GM23248 (cell line): ENCODE measurements around the gene FBXO2. TPM values are rescaled to one million over a fixed set of nuclear protein-coding genes. Genes with fewer than 3 reads are reported as not detected.

ENCODE experiments used
- DNase-seq: peaks from one replicate; pipeline ENCODE4 v3.0.0-alpha.2; 2015
- H2AFZ ChIP-seq: fragments of 200-600 bp; sonication (generic); 2 replicates; pipeline ENCODE4 v1.6.1; 2016; ENCODE audit warnings: antibody characterized with exemption
- H3F3A ChIP-seq: fragments of 200-600 bp; sonication (generic); 2 replicates; pipeline ENCODE4 v1.6.1; 2016; ENCODE audit warnings: mild to moderate bottlenecking, antibody characterized with exemption, mixed run types; ENCODE audit not compliant: insufficient read depth
- H3K27ac ChIP-seq: fragments of 200-600 bp; sonication (generic); 2 replicates; pipeline ENCODE4 v1.5.1; 2016; ENCODE audit warnings: mild to moderate bottlenecking
- H3K27me3 ChIP-seq: fragments of 200-600 bp; sonication (generic); replicated peaks from 2 replicates; pipeline ENCODE4 v1.6.1; 2016; ENCODE audit warnings: mild to moderate bottlenecking; ENCODE audit not compliant: insufficient read depth
- H3K36me3 ChIP-seq: fragments of 200-600 bp; sonication (generic); 2 replicates; pipeline ENCODE4 v1.6.1; 2016; ENCODE audit warnings: low read depth, mild to moderate bottlenecking
- H3K4me1 ChIP-seq: fragments of 200-600 bp; sonication (generic); 2 replicates; pipeline ENCODE4 v1.6.1; 2016; ENCODE audit warnings: mild to moderate bottlenecking; ENCODE audit not compliant: insufficient read depth
- H3K4me2 ChIP-seq: fragments of 200-600 bp; sonication (generic); one replicate; pipeline ENCODE4 v1.6.1; 2016; ENCODE audit warnings: mild to moderate bottlenecking; ENCODE audit not compliant: unreplicated experiment
- H3K4me3 ChIP-seq: fragments of 200-600 bp; sonication (generic); 2 replicates; pipeline ENCODE4 v1.5.1; 2016; ENCODE audit warnings: mild to moderate bottlenecking
- H3K79me2 ChIP-seq: fragments of 200-600 bp; sonication (generic); 2 replicates; pipeline ENCODE4 v1.6.1; 2016; ENCODE audit warnings: mild to moderate bottlenecking; ENCODE audit not compliant: insufficient read depth
- H3K9ac ChIP-seq: fragments of 200-600 bp; sonication (generic); 2 replicates; pipeline ENCODE4 v1.6.1; 2016; ENCODE audit warnings: mild to moderate bottlenecking
- H3K9me2 ChIP-seq: fragments of 200-600 bp; sonication (generic); 2 replicates; pipeline ENCODE4 v1.6.1; 2016; ENCODE audit warnings: mixed run types, mild to moderate bottlenecking, moderate library complexity; ENCODE audit not compliant: insufficient read depth
- H3K9me3 ChIP-seq: fragments of 200-600 bp; sonication (generic); one replicate; pipeline ENCODE4 v1.6.1; 2017; ENCODE audit warnings: low read depth
- H4K20me1 ChIP-seq: fragments of 200-600 bp; sonication (generic); 2 replicates; pipeline ENCODE4 v1.6.0; 2016; ENCODE audit not compliant: insufficient read depth
- EZH2 ChIP-seq: fragments of 200-600 bp; sonication (generic); IDR thresholded peaks from 2 replicates; pipeline ENCODE4 v1.6.1; 2018; ENCODE audit warnings: antibody characterized with exemption, mild to moderate bottlenecking; ENCODE audit not compliant: insufficient read depth, poor library complexity, severe bottlenecking
- EZH2phosphoT487 ChIP-seq: fragments of 200-600 bp; sonication (generic); IDR thresholded peaks from 2 replicates; pipeline ENCODE4 v1.6.1; 2018; ENCODE audit warnings: antibody characterized with exemption, moderate library complexity, mild to moderate bottlenecking, low read depth; ENCODE audit not compliant: insufficient read depth
- WGBS, 2 experiments: methylation state at CpG; one replicate each; pipeline ENCODE4 v1.1.6; 2015 to 2017; ENCODE audit warnings: low lambda C conversion rate in 2 of 2, low coverage in 1 of 2; ENCODE audit errors: missing lambda C conversion rate in 2 of 2; 5-methylcytosine and 5-hydroxymethylcytosine counted together
- in situ Hi-C: fragments of 300-500 bp; cut with MboI; formaldehyde crosslinking; loops from 2 replicates; pipeline ENCODE4 v1.15.0; 2020
- polyA plus RNA-seq: library from polyadenylated mRNA; unstranded; fragments of >200 nt; fragmentation: Nextera tagmentation; extraction: Ambion mirVana; gene quantifications from 2 replicates; pipeline ENCODE4 v1.2.1, GENCODE V29; 2016
- total RNA-seq: library from RNA; depleted of rRNA; stranded (reverse); fragments of >200 nt; shearing (Covaris generic); gene quantifications from 2 replicates; pipeline ENCODE4 v1.2.3, GENCODE V29; 2014; rRNA removed

The FBXO2 gene
- total and polyA plus RNA-seq, 2 experiments from 2014 or later: 0.54 to 1.1 TPM

DNA sequence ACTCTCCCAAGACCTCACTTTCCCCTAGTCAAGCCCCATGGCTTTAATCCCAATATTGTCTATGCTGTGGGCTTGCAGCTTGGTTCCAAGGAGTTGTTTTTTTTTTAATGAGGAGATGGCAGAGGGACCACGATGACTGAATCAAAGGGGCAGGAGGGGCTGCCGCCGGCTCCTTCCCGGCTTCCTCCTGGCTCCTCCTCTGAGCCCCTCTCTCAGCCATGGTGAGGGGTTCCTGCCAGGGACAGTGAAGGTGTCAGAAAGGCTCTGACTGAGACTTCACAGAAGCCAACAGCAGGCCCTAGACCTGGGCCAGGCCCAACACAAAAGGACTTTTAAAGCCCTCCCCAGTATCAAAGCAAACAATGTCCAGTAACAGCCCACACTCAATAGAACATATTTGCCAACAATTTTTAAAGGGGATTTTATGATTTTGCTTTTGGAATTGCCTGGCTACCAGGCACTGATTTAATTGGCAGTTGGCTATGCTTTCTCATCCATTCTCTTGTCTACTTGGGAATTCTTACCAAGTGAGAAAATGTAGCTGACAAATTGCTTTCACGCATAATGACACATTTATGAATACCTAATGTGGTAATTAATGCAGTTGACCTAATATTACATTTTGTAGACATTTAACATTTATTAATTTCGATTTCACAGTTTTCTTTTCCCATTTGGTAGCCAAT is 54.2 kb downstream of the FBXO2 start:
- H3K9me3 ChIP-seq: no peaks in the 10 kb centered on the region
- no peak overlapping the region for H3K9ac ChIP-seq
- no peak overlapping the region for H3K27ac ChIP-seq
- no peaks in the 10 kb centered on the region for H3F3A ChIP-seq
- TF ChIP-seq EZH2phosphoT487: no peak
- TF ChIP-seq EZH2: no peak
- H3K4me3 ChIP-seq: no peak overlapping the region
- H2AFZ ChIP-seq: no peak overlapping the region
- 30 to 43% methylated on average over 6 of the region's 6 CpGs for WGBS, 2 experiments
- H3K27me3 ChIP-seq: peaks cover 9% of the 10 kb centered on the region; the same call in 1 of the 2 replicates
- no peak for DNase-seq
- in situ Hi-C loops: no loop called here
- no peaks in the 10 kb centered on the region for H3K79me2 ChIP-seq
- no peak overlapping the region for H3K4me2 ChIP-seq
- no peaks in the 10 kb centered on the region for H3K4me1 ChIP-seq
- H3K36me3 ChIP-seq: no peaks in the 10 kb centered on the region
- H3K9me2 ChIP-seq: no peaks in the 10 kb centered on the region
- H4K20me1 ChIP-seq: no peaks in the 10 kb centered on the region

DNA sequence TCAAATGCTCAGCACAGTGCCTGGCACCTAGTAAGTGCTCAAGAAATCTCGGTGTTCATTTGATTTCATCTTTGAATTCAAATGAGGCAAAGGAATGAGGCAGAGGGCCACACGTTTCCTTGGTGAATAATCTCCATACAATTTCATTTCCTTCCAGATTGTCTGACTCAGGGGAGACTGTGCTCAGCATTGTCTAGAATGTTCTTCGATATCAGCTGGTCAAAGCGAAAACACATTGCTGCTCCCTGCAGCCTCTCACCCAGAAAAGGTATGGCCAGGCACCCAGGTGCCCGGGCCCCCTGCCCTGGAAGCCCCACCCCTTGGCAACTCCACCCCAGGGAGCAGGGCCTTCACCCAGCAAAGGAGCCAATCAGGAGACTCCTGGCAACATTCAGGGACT is 55.8 kb downstream of the FBXO2 start:
- no peaks in the 10 kb centered on the region for H3K9me2 ChIP-seq
- H3K36me3 ChIP-seq: no peaks in the 10 kb centered on the region
- no peaks in the 10 kb centered on the region for H3K9me3 ChIP-seq
- H4K20me1 ChIP-seq: no peaks in the 10 kb centered on the region
- TF ChIP-seq EZH2phosphoT487: no peak
- no peak for TF ChIP-seq EZH2
- H3K9ac ChIP-seq: no peak overlapping the region
- 45 to 50% methylated on average over 5 of the region's 5 CpGs for WGBS, 2 experiments
- no peak overlapping the region for H3K27ac ChIP-seq
- peaks cover 9% of the 10 kb centered on the region; the same call in 1 of the 2 replicates for H3K27me3 ChIP-seq
- no peaks in the 10 kb centered on the region for H3K79me2 ChIP-seq
- in situ Hi-C loops: no loop called here
- no peak overlapping the region for H2AFZ ChIP-seq
- no peaks in the 10 kb centered on the region for H3F3A ChIP-seq
- peak; percentile 59 for DNase-seq
- no peak overlapping the region for H3K4me3 ChIP-seq
- no peaks in the 10 kb centered on the region for H3K4me1 ChIP-seq
- H3K4me2 ChIP-seq: no peak overlapping the region

Other genes starting within 250 kb of the FBXO2 start
- not detected in 2 replicates for gene DISP3, start 175.3 kb downstream of the FBXO2 start, total RNA-seq
- gene DISP3, start 175.3 kb downstream of the FBXO2 start, polyA plus RNA-seq: not detected in 2 replicates
- gene FBXO44, start 448 bp upstream of the FBXO2 start, total RNA-seq: 16.6 and 20.6 TPM in 2 replicates
- 17.8 and 19.4 TPM in 2 replicates for gene FBXO44, start 448 bp upstream of the FBXO2 start, polyA plus RNA-seq
- 9.4 and 10.9 TPM in 2 replicates for gene FBXO6, start 9.8 kb upstream of the FBXO2 start, total RNA-seq
- 11.8 TPM in 2 replicates for gene FBXO6, start 9.8 kb upstream of the FBXO2 start, polyA plus RNA-seq
- gene MAD2L2, start 26.7 kb upstream of the FBXO2 start, total RNA-seq: 54.5 and 61.2 TPM in 2 replicates
- 67.8 and 70.6 TPM in 2 replicates for gene MAD2L2, start 26.7 kb upstream of the FBXO2 start, polyA plus RNA-seq
- gene DRAXIN, start 37.3 kb upstream of the FBXO2 start, total RNA-seq: 0.11 TPM in 1 of 2 replicates, not detected in the other
- gene DRAXIN, start 37.3 kb upstream of the FBXO2 start, polyA plus RNA-seq: 0.04 and 0.06 TPM in 2 replicates
- gene AGTRAP, start 81.7 kb upstream of the FBXO2 start, total RNA-seq: 86.8 and 113 TPM in 2 replicates
- 121 TPM in 2 replicates for gene AGTRAP, start 81.7 kb upstream of the FBXO2 start, polyA plus RNA-seq
- not detected in 2 replicates for gene C1orf167, start 107.8 kb upstream of the FBXO2 start, total RNA-seq
- gene C1orf167, start 107.8 kb upstream of the FBXO2 start, polyA plus RNA-seq: 0.43 TPM in 1 of 2 replicates, not detected in the other
- gene MTHFR, start 151.5 kb upstream of the FBXO2 start, total RNA-seq: 6.6 and 16.1 TPM in 2 replicates
- 5.1 and 6.5 TPM in 2 replicates for gene MTHFR, start 151.5 kb upstream of the FBXO2 start, polyA plus RNA-seq
- gene CLCN6, start 151.8 kb upstream of the FBXO2 start, total RNA-seq: 4.3 and 5.4 TPM in 2 replicates
- 4.4 and 4.9 TPM in 2 replicates for gene CLCN6, start 151.8 kb upstream of the FBXO2 start, polyA plus RNA-seq
- gene NPPA, start 193.4 kb upstream of the FBXO2 start, total RNA-seq: not detected in 2 replicates
- not detected in 2 replicates for gene NPPA, start 193.4 kb upstream of the FBXO2 start, polyA plus RNA-seq
- not detected in 2 replicates for gene NPPB, start 204.5 kb upstream of the FBXO2 start, total RNA-seq
- gene NPPB, start 204.5 kb upstream of the FBXO2 start, polyA plus RNA-seq: not detected in 2 replicates